CD14-positive monocyte (primary cell): Measurements from ENCODE around the gene GSTA4. TPM values are rescaled to one million over a fixed set of nuclear protein-coding genes. Genes with fewer than 3 reads are reported as not detected.

Experiments used
- DNase-seq, 3 donors: peaks; one replicate each; pipeline ENCODE4 v3.0.0-alpha.2; 2011 to 2022
- H2AFZ ChIP-seq: 2 replicates; pipeline ENCODE4 v1.6.0; 2012; ENCODE audit warnings: mild to moderate bottlenecking, low read depth, low read length, inconsistent platforms; ENCODE audit not compliant: insufficient read depth, poor library complexity, severe bottlenecking
- H3K27ac ChIP-seq, 2 donors: 1 replicate in 1 of 2; 2 replicates in 1 of 2; pipeline ENCODE4 v1.5.1; 2012 to 2013; ENCODE audit warnings: low read length in 2 of 2, control low read depth in 1 of 2, inconsistent platforms in 1 of 2, low read depth in 1 of 2, mild to moderate bottlenecking in 1 of 2
- H3K27me3 ChIP-seq, 2 donors: one replicate each; pipeline versions ENCODE4 v1.6.0 to v1.6.1; 2011 to 2013; ENCODE audit warnings: low read length in 2 of 2; ENCODE audit not compliant: control insufficient read depth in 2 of 2, insufficient read depth in 2 of 2
- H3K36me3 ChIP-seq, 2 donors: replicated peaks in 1 of 2; 1 replicate in 1 of 2; 2 replicates in 1 of 2; pipeline versions ENCODE4 v1.5.1 to v1.6.1; 2012 to 2013; ENCODE audit warnings: low read length in 2 of 2, control low read depth in 1 of 2, inconsistent platforms in 1 of 2, mild to moderate bottlenecking in 1 of 2; ENCODE audit not compliant: insufficient read depth in 2 of 2, control insufficient read depth in 1 of 2
- H3K4me1 ChIP-seq, 2 donors: 1 replicate in 1 of 2; 2 replicates in 1 of 2; pipeline versions ENCODE4 v1.5.1 to v1.6.1; 2012 to 2013; ENCODE audit warnings: low read length in 2 of 2, control low read depth in 1 of 2, inconsistent platforms in 1 of 2, mild to moderate bottlenecking in 1 of 2, moderate library complexity in 1 of 2; ENCODE audit not compliant: insufficient read depth in 2 of 2, control insufficient read depth in 1 of 2
- H3K4me2 ChIP-seq: replicated peaks from 2 replicates; pipeline ENCODE3; 2012; ENCODE audit warnings: low read length, moderate library complexity, mild to moderate bottlenecking; ENCODE audit not compliant: poor library complexity, severe bottlenecking; ENCODE audit errors: extremely low read depth
- H3K4me3 ChIP-seq, 3 experiments: fragments of 200-600 bp in 1 of 3; sonication (generic) in 1 of 3; replicated peaks in 1 of 3; 1 replicate in 2 of 3; 2 replicates in 1 of 3; pipeline ENCODE4 v1.5.1; 2011 to 2013; ENCODE audit warnings: low read length in 3 of 3, mild to moderate bottlenecking in 3 of 3, control low read depth in 2 of 3, low read depth in 2 of 3, inconsistent platforms in 1 of 3, moderate library complexity in 1 of 3
- H3K79me2 ChIP-seq: 2 replicates; pipeline ENCODE4 v1.6.0; 2012; ENCODE audit warnings: mild to moderate bottlenecking, control low read depth, inconsistent platforms, low read length, moderate library complexity; ENCODE audit not compliant: insufficient read depth
- H3K9ac ChIP-seq: 2 replicates; pipeline ENCODE4 v1.6.0; 2017; ENCODE audit warnings: low read length, mild to moderate bottlenecking; ENCODE audit not compliant: insufficient read depth, poor library complexity, severe bottlenecking
- H3K9me3 ChIP-seq, 2 donors: replicated peaks in 1 of 2; 1 replicate in 1 of 2; 2 replicates in 1 of 2; pipeline versions ENCODE4 v1.5.1 to v1.6.1; 2012 to 2013; ENCODE audit warnings: low read length in 2 of 2, control low read depth in 1 of 2; ENCODE audit not compliant: control insufficient read depth in 1 of 2, insufficient read depth in 1 of 2
- H4K20me1 ChIP-seq: 2 replicates; pipeline ENCODE4 v1.6.0; 2012; ENCODE audit warnings: mild to moderate bottlenecking, low read length, control low read depth, moderate library complexity; ENCODE audit not compliant: insufficient read depth
- H3K27ac Mint-ChIP-seq, 7 donors: one replicate each; pipeline ENCODE4 v1.8.0; 2020; ENCODE audit warnings: mild to moderate bottlenecking in 7 of 7, mixed read lengths in 7 of 7, moderate library complexity in 6 of 7, inconsistent platforms in 2 of 7
- H3K27me3 Mint-ChIP-seq, 3 donors: one replicate each; pipeline ENCODE4 v1.8.0; 2021 to 2022; ENCODE audit warnings: low read depth in 3 of 3, mild to moderate bottlenecking in 3 of 3, mixed read lengths in 3 of 3, moderate library complexity in 3 of 3, inconsistent platforms in 1 of 3
- H3K36me3 Mint-ChIP-seq, 2 donors: one replicate each; pipeline ENCODE4 v1.8.0; 2020; ENCODE audit warnings: mixed read lengths in 2 of 2, inconsistent platforms in 1 of 2, mild to moderate bottlenecking in 1 of 2
- H3K4me1 Mint-ChIP-seq: one replicate; pipeline ENCODE4 v1.8.0; 2020; ENCODE audit warnings: mild to moderate bottlenecking, mixed read lengths
- H3K4me3 Mint-ChIP-seq, 2 donors: one replicate each; pipeline ENCODE4 v1.8.0; 2020; ENCODE audit warnings: mild to moderate bottlenecking in 2 of 2, mixed read lengths in 2 of 2, moderate library complexity in 1 of 2
- H3K9me3 Mint-ChIP-seq, 7 donors: one replicate each; pipeline ENCODE4 v1.8.0; 2020 to 2022; ENCODE audit warnings: mixed read lengths in 7 of 7, mild to moderate bottlenecking in 6 of 7, moderate library complexity in 6 of 7, inconsistent platforms in 2 of 7
- WGBS: methylation state at CpG from one replicate; pipeline ENCODE4 v1.1.5; 2013; ENCODE audit warnings: missing lambda C conversion rate; ENCODE audit not compliant: insufficient coverage; 5-methylcytosine and 5-hydroxymethylcytosine counted together
- intact Hi-C, 2 donors: fragments of 100-400 bp; cut with micrococcal nuclease; formaldehyde crosslinking; loops; one replicate each; pipeline versions ENCODE4 v1.15.0 to v1.15.1; 2023
- polyA plus RNA-seq, 3 donors: library from polyadenylated mRNA; depleted of rRNA in 1 of 3; unstranded in 2 of 3; stranded (reverse) in 1 of 3; fragments of 300-500 nt in 2 of 3; fragments of >200 nt in 1 of 3; fragmentation: Illumina TruSeq in 2 of 3; gene quantifications; 1 replicate in 2 of 3; 2 replicates in 1 of 3; pipeline ENCODE4 v1.2.3, GENCODE V29; 2012 to 2021
- TF ChIP-seq, protein P1 (sequence below): fragments of 200-600 bp; IDR thresholded peaks from one replicate; pipeline ENCODE4 v1.8.0; 2022; ENCODE audit warnings: antibody characterized with exemption, mild to moderate bottlenecking

GSTA4 gene
- polyA plus RNA-seq, 3 donors: 0.34 to 0.41 (median 0.36) TPM

DNA sequence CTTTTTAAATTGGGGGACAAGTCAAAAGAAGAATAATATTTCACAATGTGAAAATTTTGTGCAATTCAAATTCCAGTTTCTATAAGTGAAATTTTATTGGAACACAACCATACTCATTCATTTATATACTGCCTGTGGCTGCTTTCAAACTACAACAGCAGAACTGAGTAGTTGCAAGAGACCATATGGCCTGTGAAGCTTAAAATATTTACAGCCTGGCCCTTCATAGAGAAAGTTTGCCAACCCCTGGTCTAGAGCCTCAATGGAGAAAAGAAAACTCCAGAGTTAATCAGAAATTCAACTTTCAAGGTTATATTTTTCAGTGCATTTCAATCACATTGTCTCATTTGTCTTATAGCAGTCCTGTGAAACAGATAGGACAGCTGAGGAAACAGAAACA is 43.5 kb upstream of the GSTA4 start:
- no peaks in the 10 kb centered on the region for H3K79me2 ChIP-seq
- H2AFZ ChIP-seq: no peak overlapping the region
- H4K20me1 ChIP-seq: no peaks in the 10 kb centered on the region
- Mint-ChIP-seq H3K27me3 (no peaks in the 10 kb centered on the region), H3K4me3 (no peak overlapping the region), H3K9me3 (no peaks in the 10 kb centered on the region), H3K4me1 (no peaks in the 10 kb centered on the region), H3K36me3 (peaks cover 63 to 64% of the 10 kb centered on the region in 2 donors), H3K27ac (no peak overlapping the region)
- no peak overlapping the region for H3K4me3 ChIP-seq
- intact Hi-C loops: no loop called here
- peaks cover 44 to 79% of the 10 kb centered on the region in 2 donors for H3K36me3 ChIP-seq
- no peaks in the 10 kb centered on the region for H3K9me3 ChIP-seq
- no peak overlapping the region for H3K27ac ChIP-seq
- H3K9ac ChIP-seq: no peak overlapping the region
- no peaks in the 10 kb centered on the region for H3K4me1 ChIP-seq
- H3K27me3 ChIP-seq: no peaks in the 10 kb centered on the region
- no peak for DNase-seq
- H3K4me2 ChIP-seq: no peak overlapping the region
- TF ChIP-seq, protein P1, sequence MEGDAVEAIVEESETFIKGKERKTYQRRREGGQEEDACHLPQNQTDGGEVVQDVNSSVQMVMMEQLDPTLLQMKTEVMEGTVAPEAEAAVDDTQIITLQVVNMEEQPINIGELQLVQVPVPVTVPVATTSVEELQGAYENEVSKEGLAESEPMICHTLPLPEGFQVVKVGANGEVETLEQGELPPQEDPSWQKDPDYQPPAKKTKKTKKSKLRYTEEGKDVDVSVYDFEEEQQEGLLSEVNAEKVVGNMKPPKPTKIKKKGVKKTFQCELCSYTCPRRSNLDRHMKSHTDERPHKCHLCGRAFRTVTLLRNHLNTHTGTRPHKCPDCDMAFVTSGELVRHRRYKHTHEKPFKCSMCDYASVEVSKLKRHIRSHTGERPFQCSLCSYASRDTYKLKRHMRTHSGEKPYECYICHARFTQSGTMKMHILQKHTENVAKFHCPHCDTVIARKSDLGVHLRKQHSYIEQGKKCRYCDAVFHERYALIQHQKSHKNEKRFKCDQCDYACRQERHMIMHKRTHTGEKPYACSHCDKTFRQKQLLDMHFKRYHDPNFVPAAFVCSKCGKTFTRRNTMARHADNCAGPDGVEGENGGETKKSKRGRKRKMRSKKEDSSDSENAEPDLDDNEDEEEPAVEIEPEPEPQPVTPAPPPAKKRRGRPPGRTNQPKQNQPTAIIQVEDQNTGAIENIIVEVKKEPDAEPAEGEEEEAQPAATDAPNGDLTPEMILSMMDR: no peak

DNA sequence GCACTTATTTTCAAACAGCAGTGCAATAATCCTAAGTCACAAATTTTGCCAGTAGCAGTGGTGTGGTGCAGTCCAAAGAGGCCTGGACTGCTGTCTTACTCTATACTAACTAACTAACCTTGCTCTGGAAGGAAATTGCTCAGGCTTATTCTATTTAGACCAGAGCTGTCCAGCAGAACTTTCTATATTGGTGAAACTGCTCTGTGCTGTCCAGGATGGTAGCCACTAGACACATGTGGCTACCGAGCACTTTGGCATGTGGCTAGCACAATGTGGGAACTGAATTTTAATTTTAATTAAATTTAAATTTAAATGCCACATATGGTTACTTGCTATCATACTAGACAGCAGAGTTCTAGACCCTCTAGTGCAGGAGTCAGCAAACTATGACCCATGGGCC is 43.1 kb upstream of the GSTA4 start:
- no peaks in the 10 kb centered on the region for H3K4me1 Mint-ChIP-seq
- no peaks in the 10 kb centered on the region for H3K27me3 Mint-ChIP-seq
- H3K36me3 ChIP-seq: peaks cover 48 to 83% of the 10 kb centered on the region in 2 donors
- no peak overlapping the region for H3K4me3 ChIP-seq
- intact Hi-C loops: no loop called here
- H3K27me3 ChIP-seq: no peaks in the 10 kb centered on the region
- TF ChIP-seq, protein P1: no peak
- no peaks in the 10 kb centered on the region for H4K20me1 ChIP-seq
- no peaks in the 10 kb centered on the region for H3K9me3 ChIP-seq
- H3K4me3 Mint-ChIP-seq: no peak overlapping the region
- peaks cover 67 to 68% of the 10 kb centered on the region in 2 donors for H3K36me3 Mint-ChIP-seq
- no peaks in the 10 kb centered on the region for H3K9me3 Mint-ChIP-seq
- DNase-seq: no peak
- no peaks in the 10 kb centered on the region for H3K4me1 ChIP-seq
- no peak overlapping the region for H3K27ac ChIP-seq
- no peak overlapping the region for H3K27ac Mint-ChIP-seq
- no peak overlapping the region for H3K9ac ChIP-seq
- no CpG with 5 or more reads among the region's 1 CpG for whole genome bisulfite sequencing
- H2AFZ ChIP-seq: no peak overlapping the region
- H3K79me2 ChIP-seq: no peaks in the 10 kb centered on the region
- no peak overlapping the region for H3K4me2 ChIP-seq
